Type B pancreatic cell (in vitro differentiated cells): ENCODE results near the gene TOR4A. TPM values are rescaled to one million over a fixed set of nuclear protein-coding genes. Genes with fewer than 3 reads are reported as not detected.

Source experiments
- DNase-seq: peaks from one replicate; pipeline ENCODE4 v3.0.0; 2021; ENCODE audit warnings: mixed read lengths; ENCODE audit not compliant: unreplicated experiment; ENCODE audit errors: extremely low spot score
- H3K27ac Mint-ChIP-seq: 2 replicates; pipeline ENCODE4 v1.8.0; 2021; ENCODE audit warnings: mild to moderate bottlenecking, mixed read lengths
- H3K27me3 Mint-ChIP-seq: 2 replicates; pipeline ENCODE4 v1.8.0; 2021; ENCODE audit warnings: mixed read lengths
- H3K36me3 Mint-ChIP-seq: 2 replicates; pipeline ENCODE4 v1.8.0; 2021; ENCODE audit warnings: mixed read lengths
- H3K4me1 Mint-ChIP-seq: one replicate; pipeline ENCODE4 v1.8.0; 2021; ENCODE audit warnings: mixed read lengths; ENCODE audit not compliant: unreplicated experiment
- H3K4me3 Mint-ChIP-seq: 2 replicates; pipeline ENCODE4 v1.8.0; 2021; ENCODE audit warnings: mild to moderate bottlenecking, mixed read lengths
- H3K9me3 Mint-ChIP-seq: 2 replicates; pipeline ENCODE4 v1.8.0; 2021; ENCODE audit warnings: mixed read lengths
- total RNA-seq: library from RNA; stranded (reverse); gene quantifications from 2 replicates; pipeline ENCODE4 v1.2.1, GENCODE V29; 2021; ENCODE audit warnings: low replicate concordance
- TF ChIP-seq, protein P1 (sequence below): fragments of 200-600 bp; sonication (generic); conservative IDR thresholded peaks from 2 replicates; pipeline ENCODE4 v1.5.0; 2021; ENCODE audit warnings: antibody characterized with exemption, mild to moderate bottlenecking

The TOR4A gene
- total RNA-seq, 1 donor from 2014 or later = 4.5 TPM

DNA sequence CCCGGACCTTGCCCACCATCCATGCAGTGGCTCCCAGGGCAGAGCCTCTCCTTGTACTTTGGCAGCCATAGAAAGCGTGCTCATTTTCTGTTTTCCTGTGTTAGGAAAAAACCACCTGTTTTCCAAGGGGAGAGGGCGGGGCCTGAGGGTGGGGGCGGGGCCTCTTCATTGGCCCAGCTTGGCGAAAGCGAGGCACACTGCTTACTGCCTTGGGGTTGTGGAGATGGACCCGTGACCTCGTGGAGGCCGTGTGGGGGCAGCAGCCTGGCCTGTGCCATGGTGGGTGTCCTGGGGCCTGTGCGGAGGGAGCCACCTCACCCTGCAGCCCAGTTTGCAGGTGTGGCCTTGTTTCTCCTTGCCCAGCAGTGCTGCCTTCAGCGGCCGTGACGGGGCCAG, 4.4 kb upstream of the TOR4A start:
- TF ChIP-seq, protein P1, sequence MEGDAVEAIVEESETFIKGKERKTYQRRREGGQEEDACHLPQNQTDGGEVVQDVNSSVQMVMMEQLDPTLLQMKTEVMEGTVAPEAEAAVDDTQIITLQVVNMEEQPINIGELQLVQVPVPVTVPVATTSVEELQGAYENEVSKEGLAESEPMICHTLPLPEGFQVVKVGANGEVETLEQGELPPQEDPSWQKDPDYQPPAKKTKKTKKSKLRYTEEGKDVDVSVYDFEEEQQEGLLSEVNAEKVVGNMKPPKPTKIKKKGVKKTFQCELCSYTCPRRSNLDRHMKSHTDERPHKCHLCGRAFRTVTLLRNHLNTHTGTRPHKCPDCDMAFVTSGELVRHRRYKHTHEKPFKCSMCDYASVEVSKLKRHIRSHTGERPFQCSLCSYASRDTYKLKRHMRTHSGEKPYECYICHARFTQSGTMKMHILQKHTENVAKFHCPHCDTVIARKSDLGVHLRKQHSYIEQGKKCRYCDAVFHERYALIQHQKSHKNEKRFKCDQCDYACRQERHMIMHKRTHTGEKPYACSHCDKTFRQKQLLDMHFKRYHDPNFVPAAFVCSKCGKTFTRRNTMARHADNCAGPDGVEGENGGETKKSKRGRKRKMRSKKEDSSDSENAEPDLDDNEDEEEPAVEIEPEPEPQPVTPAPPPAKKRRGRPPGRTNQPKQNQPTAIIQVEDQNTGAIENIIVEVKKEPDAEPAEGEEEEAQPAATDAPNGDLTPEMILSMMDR = no peak

DNA sequence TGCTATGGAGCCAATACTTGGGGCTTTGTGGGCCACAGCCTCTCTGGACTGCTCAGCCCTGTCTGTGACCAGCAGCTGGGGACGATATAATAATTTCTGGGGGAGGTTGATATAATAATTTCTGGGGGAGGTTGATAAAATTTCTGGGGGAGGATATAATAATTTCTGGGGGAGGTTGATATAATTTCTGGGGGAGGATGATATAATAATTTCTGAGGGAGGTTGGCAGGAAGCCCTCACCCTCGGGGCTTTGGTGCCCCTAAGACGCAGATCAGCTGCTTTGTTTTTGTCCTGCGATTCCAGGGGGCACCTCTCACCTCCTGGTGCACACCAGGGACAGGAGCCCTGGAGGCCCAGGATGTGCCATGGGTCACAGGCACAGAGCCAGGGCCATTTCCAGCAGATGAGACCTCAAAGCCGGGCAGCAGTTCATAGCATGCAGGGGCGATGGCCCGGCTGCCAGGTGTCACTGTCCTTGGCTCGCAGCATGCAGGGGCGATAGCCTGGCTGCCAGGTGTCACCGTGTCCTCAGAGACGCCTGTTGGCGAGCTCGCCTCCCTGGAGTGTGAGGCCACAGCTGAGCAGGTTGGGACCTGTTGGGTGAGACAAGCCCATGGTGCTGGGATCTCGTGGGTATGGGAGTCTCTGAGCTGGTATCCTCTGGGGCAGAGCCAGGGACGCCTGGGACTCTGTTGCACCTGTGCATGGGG, 3.8 kb upstream of the TOR4A start:
- peaks cover 17% of the 10 kb centered on the region for H3K4me1 Mint-ChIP-seq
- TF ChIP-seq, protein P1 = no peak
- H3K36me3 Mint-ChIP-seq = no peaks in the 10 kb centered on the region
- no peak overlapping the region for H3K27ac Mint-ChIP-seq
- H3K27me3 Mint-ChIP-seq = no peaks in the 10 kb centered on the region
- H3K4me3 Mint-ChIP-seq = no peak overlapping the region
- no peaks in the 10 kb centered on the region for H3K9me3 Mint-ChIP-seq
- DNase-seq = no peak

More for the DNA sequence above, 4.4 kb upstream of the TOR4A start:
- Mint-ChIP-seq H3K27me3 (no peaks in the 10 kb centered on the region), H3K9me3 (no peaks in the 10 kb centered on the region), H3K4me1 (peaks cover 17% of the 10 kb centered on the region), H3K27ac (no peak overlapping the region), H3K36me3 (no peaks in the 10 kb centered on the region), H3K4me3 (no peak overlapping the region)
- no peak for DNase-seq

DNA sequence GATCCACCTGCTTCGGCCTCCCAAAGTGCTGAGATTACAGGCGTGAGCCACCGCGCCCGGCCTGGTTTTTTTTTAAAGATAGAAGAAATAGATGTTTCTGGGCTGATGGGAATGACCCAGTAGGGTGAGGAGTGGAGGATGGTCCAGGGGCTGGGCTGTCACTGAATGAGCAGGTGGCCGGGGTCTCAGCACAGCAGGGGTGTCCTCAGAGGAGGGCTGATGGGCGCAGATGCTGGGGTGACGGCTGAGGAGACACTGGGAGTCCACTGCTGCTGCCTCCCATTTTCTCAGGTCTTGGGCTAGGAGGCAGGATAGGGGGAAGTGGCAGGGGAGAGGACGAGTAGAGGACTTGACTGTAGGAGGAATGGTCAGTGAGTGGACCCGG, 2.3 kb upstream of the TOR4A start:
- H3K36me3 Mint-ChIP-seq = no peaks in the 10 kb centered on the region
- H3K9me3 Mint-ChIP-seq = no peaks in the 10 kb centered on the region
- H3K4me3 Mint-ChIP-seq = peak overlapping the region; percentile 14
- H3K4me1 Mint-ChIP-seq = peaks cover 17% of the 10 kb centered on the region
- no peak for DNase-seq
- TF ChIP-seq, protein P1 = no peak
- H3K27ac Mint-ChIP-seq = peak overlapping the region; percentile 61
- H3K27me3 Mint-ChIP-seq = no peaks in the 10 kb centered on the region

DNA sequence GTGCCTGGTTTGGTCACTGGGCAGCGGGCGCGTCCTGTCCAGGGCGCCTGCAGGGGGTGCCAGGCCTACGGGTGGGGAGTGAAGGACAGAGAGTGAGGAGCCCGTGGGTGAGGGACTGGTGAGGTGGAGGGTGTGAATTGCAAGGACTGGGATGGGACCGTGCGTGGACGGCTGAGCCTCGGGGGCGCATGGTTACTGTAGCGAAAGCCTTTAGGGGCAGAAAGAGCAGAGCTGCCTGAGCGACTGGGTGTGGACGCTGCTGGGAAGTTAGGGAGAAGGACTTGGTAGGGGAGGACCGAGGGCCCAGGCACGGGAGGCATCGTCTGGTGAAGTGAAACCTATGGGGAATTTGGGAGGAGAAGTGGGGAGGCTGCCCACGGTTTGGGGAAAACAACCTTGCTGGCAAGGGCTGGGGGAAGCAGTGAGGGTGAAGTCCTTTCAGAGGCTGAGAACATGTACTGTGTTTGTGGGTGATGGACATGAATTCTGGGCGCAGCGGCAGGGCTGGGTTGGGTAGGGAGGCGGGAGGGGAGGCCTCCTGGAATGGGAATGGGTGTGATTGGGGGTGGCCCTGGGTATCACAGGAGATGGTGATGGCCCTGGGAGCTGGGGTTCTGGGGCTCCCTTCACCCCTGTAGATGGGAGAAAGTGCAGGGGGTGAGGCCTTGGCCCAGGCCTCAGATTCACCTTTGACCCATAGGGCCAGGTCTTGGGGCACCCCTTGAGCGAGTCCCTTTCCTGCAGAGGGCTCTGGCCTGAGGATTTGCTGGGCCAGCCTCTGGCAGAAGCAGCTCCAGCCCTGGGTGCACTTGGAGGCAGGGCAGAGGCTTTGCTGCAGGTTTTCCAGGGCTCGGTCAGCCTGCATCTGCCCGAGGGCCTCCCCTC, 1.7 kb upstream of the TOR4A start:
- Mint-ChIP-seq H3K4me3 (peak overlapping the region; percentile 14), H3K4me1 (peaks cover 17% of the 10 kb centered on the region), H3K27ac (peak overlapping the region; percentile 61), H3K27me3 (no peaks in the 10 kb centered on the region), H3K36me3 (no peaks in the 10 kb centered on the region), H3K9me3 (no peaks in the 10 kb centered on the region)
- TF ChIP-seq, protein P1 = no peak
- peak; percentile 66 for DNase-seq

DNA sequence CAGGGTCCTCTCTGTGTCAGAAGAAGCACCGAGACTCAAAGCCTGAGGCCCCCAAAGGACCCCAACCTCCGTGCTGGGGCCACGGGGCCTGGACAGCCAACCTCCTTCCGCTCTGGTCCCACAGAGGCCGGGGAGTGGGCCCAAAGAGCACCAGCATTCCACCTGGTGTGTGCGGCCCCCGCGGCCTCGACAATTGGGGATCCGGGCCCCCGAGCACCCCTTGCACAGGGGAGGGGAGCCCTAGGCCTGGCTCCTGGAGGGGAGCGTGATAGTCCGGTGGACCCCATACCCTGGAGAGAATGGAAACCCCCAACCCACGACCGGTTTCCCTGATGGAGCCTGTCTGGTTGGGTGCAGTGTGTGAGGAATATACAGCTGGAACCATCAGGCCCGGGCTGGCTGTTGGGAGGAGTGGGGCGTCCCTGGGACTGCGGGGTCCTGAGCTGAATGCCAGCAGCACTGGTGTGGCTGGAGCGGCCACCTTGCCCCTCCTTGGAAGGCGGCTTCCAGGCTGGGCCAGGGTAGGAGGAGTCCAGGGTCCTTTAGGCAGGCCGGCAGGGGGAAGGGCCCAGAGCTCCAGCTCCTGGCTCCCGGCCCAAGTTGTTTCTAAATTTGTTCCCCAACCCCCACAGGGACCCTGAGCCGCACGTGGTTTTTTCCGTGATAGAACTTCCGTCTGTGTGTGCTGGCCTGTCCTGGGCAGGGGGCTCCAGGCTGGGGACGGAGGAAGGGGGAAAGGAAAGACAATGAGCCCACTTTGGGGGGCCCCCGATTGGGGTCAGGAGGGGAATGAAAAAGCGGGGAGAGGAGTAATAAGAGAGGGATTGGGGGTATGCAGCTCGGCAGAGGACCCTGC, 825 bp upstream of the TOR4A start:
- no peaks in the 10 kb centered on the region for H3K36me3 Mint-ChIP-seq
- peak overlapping the region; percentile 26 for H3K27ac Mint-ChIP-seq
- TF ChIP-seq, protein P1 = no peak
- peaks cover 17% of the 10 kb centered on the region for H3K4me1 Mint-ChIP-seq
- peak; percentile 68 for DNase-seq
- H3K9me3 Mint-ChIP-seq = no peaks in the 10 kb centered on the region
- peak overlapping the region; percentile 65 for H3K4me3 Mint-ChIP-seq
- no peaks in the 10 kb centered on the region for H3K27me3 Mint-ChIP-seq
